Left lung (tissue), 10 donors: Measurements from ENCODE around the gene PLEKHG4B. TPM values are rescaled to one million over a fixed set of nuclear protein-coding genes. Genes with fewer than 3 reads are reported as not detected.

ENCODE experiments used
- ATAC-seq: fragments of 200-7000 bp; cut with Tn5 transposase; one replicate; pipeline ENCODE4 v1.9.1; 2020; ENCODE audit warnings: moderate library complexity
- DNase-seq, 4 donors: peaks; one replicate each; pipeline ENCODE4 v3.0.0-alpha.2; 2013 to 2020
- H3K27ac ChIP-seq, 2 donors: fragments of 200-600 bp; sonication (generic) in 1 of 2; one replicate each; pipeline versions ENCODE4 v1.5.0 to v1.8.0; 2020 to 2021
- H3K27me3 ChIP-seq, 2 donors: fragments of 200-600 bp; sonication (generic) in 1 of 2; one replicate each; pipeline versions ENCODE4 v1.5.0 to v1.8.0; 2020 to 2021
- H3K36me3 ChIP-seq, 2 donors: fragments of 200-600 bp; sonication (generic) in 1 of 2; one replicate each; pipeline versions ENCODE4 v1.5.0 to v1.8.0; 2020 to 2021
- H3K4me1 ChIP-seq, 2 donors: fragments of 200-600 bp; one replicate each; pipeline ENCODE4 v1.8.0; 2021
- H3K4me3 ChIP-seq, 2 donors: fragments of 200-600 bp; sonication (generic) in 1 of 2; one replicate each; pipeline versions ENCODE4 v1.5.0 to v1.8.0; 2020 to 2021; ENCODE audit warnings: mild to moderate bottlenecking in 1 of 2
- H3K9me3 ChIP-seq, 2 donors: fragments of 200-600 bp; sonication (generic) in 1 of 2; one replicate each; pipeline versions ENCODE4 v1.5.0 to v1.8.0; 2020 to 2021
- CTCF ChIP-seq, 2 donors: fragments of 200-600 bp; sonication (generic) in 1 of 2; IDR thresholded peaks; one replicate each; pipeline versions ENCODE4 v1.5.0 to v1.8.0; 2021; ENCODE audit warnings: antibody characterized with exemption in 2 of 2
- intact Hi-C, 2 donors: fragments of 100-400 bp; cut with DNase I; formaldehyde crosslinking; loops; one replicate each; pipeline versions ENCODE4 v1.11.2 to v1.14.2; 2022
- polyA plus RNA-seq, 6 donors: library from polyadenylated mRNA; unstranded; fragments of 120-200 nt; gene quantifications; one replicate each; pipeline ENCODE4 v1.2.1, GENCODE V29; 2013; ENCODE audit not compliant: insufficient read length in 6 of 6
- total RNA-seq, 2 donors: library from RNA; stranded (reverse); fragmentation: NEBNext Ultra II Directional; extraction: Animal tissue kit (Norgen Biotek cat#: 25700); gene quantifications; one replicate each; pipeline ENCODE4 v1.2.1, GENCODE V29; 2021
- donor health status: DM: no; HTN: yes; CAD: no.
- donor health status: DM: no; HTN: no; CAD: no.

Gene PLEKHG4B
- total and polyA plus RNA-seq, 8 donors, result 1.2 to 19.5 (median 15.5) TPM

- no peaks in the 10 kb centered on the region for H3K9me3 ChIP-seq
- H3K36me3 ChIP-seq, result no peaks in the 10 kb centered on the region
- ATAC-seq, result no peak
- H3K27ac ChIP-seq, result no peak overlapping the region
- no peaks in the 10 kb centered on the region for H3K4me1 ChIP-seq
- H3K27me3 ChIP-seq, result peaks cover 0 to 36% of the 10 kb centered on the region in 2 donors
- no peak overlapping the region for H3K4me3 ChIP-seq
- DNase-seq, result no peak
- no peak for TF ChIP-seq CTCF (IDR thresholded peaks at IDR 0.05)
- intact Hi-C loops, result no loop called here
Measured at GRCh38 chr5:73768-74502, 18.0 kb upstream of the PLEKHG4B start.

- intact Hi-C loops, result no loop called here
- Histone ChIP-seq H3K4me3 (no peak overlapping the region), H3K27me3 (peaks cover 0 to 36% of the 10 kb centered on the region in 2 donors), H3K9me3 (no peaks in the 10 kb centered on the region), H3K36me3 (no peaks in the 10 kb centered on the region), H3K27ac (no peak overlapping the region), H3K4me1 (no peaks in the 10 kb centered on the region)
- no peak for TF ChIP-seq CTCF (IDR thresholded peaks at IDR 0.05)
- DNase-seq, result no peak
- ATAC-seq, result no peak
Measured at GRCh38 chr5:74503-75109, 17.4 kb upstream of the PLEKHG4B start.

GRCh38 chr5:75331-76320, 16.3 kb upstream of the PLEKHG4B start:
- Histone ChIP-seq H3K4me1 (no peaks in the 10 kb centered on the region), H3K27ac (no peak overlapping the region), H3K4me3 (no peak overlapping the region), H3K36me3 (no peaks in the 10 kb centered on the region), H3K27me3 (peaks cover 0 to 47% of the 10 kb centered on the region in 2 donors), H3K9me3 (no peaks in the 10 kb centered on the region)
- TF ChIP-seq CTCF (IDR thresholded peaks at IDR 0.05), result no peak
- DNase-seq (no peak), ATAC-seq (no peak)
- intact Hi-C loops, result no loop called here

GRCh38 chr5:76358-77169, 15.4 kb upstream of the PLEKHG4B start:
- Histone ChIP-seq H3K4me3 (no peak overlapping the region), H3K27me3 (peaks cover 0 to 54% of the 10 kb centered on the region in 2 donors), H3K36me3 (no peaks in the 10 kb centered on the region), H3K9me3 (no peaks in the 10 kb centered on the region), H3K27ac (no peak overlapping the region), H3K4me1 (no peaks in the 10 kb centered on the region)
- DNase-seq, result no peak
- intact Hi-C loops, result no loop called here
- no peak for ATAC-seq
- TF ChIP-seq CTCF (IDR thresholded peaks at IDR 0.05), result no peak
